PC-3 (cell line): ENCODE data around the gene ZNRF1. TPM values are rescaled to one million over a fixed set of nuclear protein-coding genes. Genes with fewer than 3 reads are reported as not detected.

Source experiments
- ATAC-seq: fragments of 200-7000 bp; cut with Tn5 transposase; 2 replicates; pipeline ENCODE4 v1.9.1; 2020; ENCODE audit warnings: mild to moderate bottlenecking, moderate library complexity
- BruUV-seq: library from RNA; stranded (reverse); fragments of 400-500 nt; replicated peaks from 2 replicates; lab custom pipeline; 2021; lab: Mats Ljungman, UMichigan
- CTCF ChIA-PET: fragments of 300-600 bp; sonication (Branson Sonifier 250); formaldehyde crosslinking; loops from one replicate; lab custom pipeline; 2022; ENCODE audit warnings: antibody characterized with exemption; lab: Charles Lee
- POLR2A ChIA-PET: fragments of 300-600 bp; sonication (Branson Sonifier 250); formaldehyde crosslinking; loops from one replicate; lab custom pipeline; 2022; ENCODE audit warnings: antibody characterized with exemption; ENCODE audit not compliant: unreplicated experiment; lab: Charles Lee
- DNase-seq: peaks from one replicate; pipeline ENCODE4 v3.0.0-alpha.2; 2015
- H2AFZ ChIP-seq: fragments of 300-600 bp; sonication (generic); 2 replicates; pipeline ENCODE4 v1.6.0; 2016; ENCODE audit warnings: antibody characterized with exemption, low read length
- H3F3A ChIP-seq: fragments of 300-600 bp; sonication (generic); one replicate; pipeline ENCODE4 v1.6.0; 2017; ENCODE audit warnings: antibody characterized with exemption, low read length, control low read depth, mild to moderate bottlenecking; ENCODE audit not compliant: unreplicated experiment
- H3K27ac ChIP-seq: fragments of 300-600 bp; sonication (generic); 2 replicates; pipeline ENCODE4 v1.5.1; 2016; ENCODE audit warnings: mild to moderate bottlenecking, low read length
- H3K27me3 ChIP-seq: fragments of 300-600 bp; sonication (generic); 2 replicates; pipeline ENCODE4 v1.6.1; 2016; ENCODE audit warnings: low read length, mixed read lengths
- H3K36me3 ChIP-seq: fragments of 300-600 bp; sonication (generic); 2 replicates; pipeline ENCODE4 v1.6.1; 2016; ENCODE audit warnings: low read depth, mixed run types, low read length, mixed read lengths
- H3K4me1 ChIP-seq: fragments of 300-600 bp; sonication (generic); 2 replicates; pipeline ENCODE4 v1.5.1; 2016; ENCODE audit warnings: low read length; ENCODE audit not compliant: insufficient read depth
- H3K4me2 ChIP-seq: fragments of 300-600 bp; sonication (generic); 2 replicates; pipeline ENCODE4 v1.6.0; 2016; ENCODE audit warnings: low read length
- H3K4me3 ChIP-seq: fragments of 300-600 bp; sonication (generic); 2 replicates; pipeline ENCODE4 v1.5.1; 2016; ENCODE audit warnings: mild to moderate bottlenecking, low read length, mixed read lengths
- H3K79me2 ChIP-seq: fragments of 300-600 bp; sonication (generic); 2 replicates; pipeline ENCODE4 v1.6.1; 2017; ENCODE audit warnings: low read length, mixed read lengths
- H3K9ac ChIP-seq: fragments of 300-600 bp; sonication (generic); 2 replicates; pipeline ENCODE4 v1.6.0; 2016; ENCODE audit warnings: mild to moderate bottlenecking, low read length
- H3K9me2 ChIP-seq: fragments of 300-600 bp; sonication (generic); replicated peaks from 2 replicates; pipeline ENCODE4 v1.6.1; 2016; ENCODE audit warnings: mixed run types, low read length, mixed read lengths
- H3K9me3 ChIP-seq: fragments of 300-600 bp; sonication (generic); 2 replicates; pipeline ENCODE4 v1.6.1; 2016; ENCODE audit warnings: low read length, mixed read lengths
- H4K20me1 ChIP-seq: fragments of 300-600 bp; sonication (generic); 2 replicates; pipeline ENCODE4 v1.6.1; 2016; ENCODE audit warnings: low read length, mixed read lengths
- EZH2 ChIP-seq: fragments of 300-600 bp; sonication (generic); IDR thresholded peaks from one replicate; pipeline ENCODE4 v1.6.1; 2017; ENCODE audit warnings: antibody characterized with exemption, mild to moderate bottlenecking, low read length; ENCODE audit not compliant: unreplicated experiment
- EZH2phosphoT487 ChIP-seq: fragments of 300-600 bp; sonication (generic); IDR thresholded peaks from 2 replicates; pipeline ENCODE4 v1.6.1; 2018; ENCODE audit warnings: mild to moderate bottlenecking, antibody characterized with exemption, low read length, borderline replicate concordance
- intact Hi-C: fragments of 100-400 bp; cut with micrococcal nuclease; formaldehyde crosslinking; loops from 2 replicates; pipeline ENCODE4 v1.9.0; 2023
- total RNA-seq: library from RNA; depleted of rRNA; stranded (reverse); fragments of >200 nt; gene quantifications from 2 replicates; pipeline ENCODE4 v1.2.3, GENCODE V29; 2014
- TF ChIP-seq, protein P1 (sequence below): fragments of 300-600 bp; sonication (generic); conservative IDR thresholded peaks from 2 replicates; pipeline ENCODE4 v1.5.1; 2017; ENCODE audit warnings: antibody characterized with exemption, low read depth, mild to moderate bottlenecking, low read length

The ZNRF1 gene
- total RNA-seq, 1 experiment from 2014 or later: 60.4 TPM

DNA sequence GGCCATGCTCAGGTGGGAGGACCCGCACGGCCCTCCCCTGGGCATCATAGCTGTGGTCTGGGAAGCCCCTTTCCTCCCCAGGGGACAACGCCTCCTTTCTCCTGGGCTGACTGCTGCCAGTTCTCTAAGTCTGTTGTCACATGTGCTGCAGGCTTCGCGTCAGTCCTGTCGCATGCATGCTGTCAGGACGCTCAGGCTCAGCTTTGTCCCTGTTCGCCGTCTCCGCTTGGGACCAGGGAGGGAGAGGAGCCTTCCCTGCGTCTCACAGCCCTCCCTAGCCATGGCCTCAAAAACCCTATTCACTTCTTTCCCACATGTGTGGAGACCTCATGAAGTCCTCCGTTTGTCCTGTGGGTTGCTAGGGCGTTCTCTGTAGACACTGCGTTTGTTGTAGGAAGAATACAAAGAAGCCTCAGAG lies 96.4 kb downstream of the ZNRF1 start:
- H3K4me3 ChIP-seq: no peak overlapping the region
- no peak overlapping the region for H2AFZ ChIP-seq
- no peaks in the 10 kb centered on the region for H3F3A ChIP-seq
- no peaks in the 10 kb centered on the region for H3K9me2 ChIP-seq
- no peaks in the 10 kb centered on the region for H3K9me3 ChIP-seq
- intact Hi-C loops: no loop called here
- H3K4me1 ChIP-seq: peaks cover 26% of the 10 kb centered on the region
- TF ChIP-seq EZH2 (no peak), EZH2phosphoT487 (no peak)
- TF ChIP-seq, protein P1, sequence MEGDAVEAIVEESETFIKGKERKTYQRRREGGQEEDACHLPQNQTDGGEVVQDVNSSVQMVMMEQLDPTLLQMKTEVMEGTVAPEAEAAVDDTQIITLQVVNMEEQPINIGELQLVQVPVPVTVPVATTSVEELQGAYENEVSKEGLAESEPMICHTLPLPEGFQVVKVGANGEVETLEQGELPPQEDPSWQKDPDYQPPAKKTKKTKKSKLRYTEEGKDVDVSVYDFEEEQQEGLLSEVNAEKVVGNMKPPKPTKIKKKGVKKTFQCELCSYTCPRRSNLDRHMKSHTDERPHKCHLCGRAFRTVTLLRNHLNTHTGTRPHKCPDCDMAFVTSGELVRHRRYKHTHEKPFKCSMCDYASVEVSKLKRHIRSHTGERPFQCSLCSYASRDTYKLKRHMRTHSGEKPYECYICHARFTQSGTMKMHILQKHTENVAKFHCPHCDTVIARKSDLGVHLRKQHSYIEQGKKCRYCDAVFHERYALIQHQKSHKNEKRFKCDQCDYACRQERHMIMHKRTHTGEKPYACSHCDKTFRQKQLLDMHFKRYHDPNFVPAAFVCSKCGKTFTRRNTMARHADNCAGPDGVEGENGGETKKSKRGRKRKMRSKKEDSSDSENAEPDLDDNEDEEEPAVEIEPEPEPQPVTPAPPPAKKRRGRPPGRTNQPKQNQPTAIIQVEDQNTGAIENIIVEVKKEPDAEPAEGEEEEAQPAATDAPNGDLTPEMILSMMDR: no peak
- no peak for DNase-seq
- H3K27me3 ChIP-seq: no peaks in the 10 kb centered on the region
- H3K36me3 ChIP-seq: no peaks in the 10 kb centered on the region
- no TSS peak for BruUV-seq
- ChIA-PET POLR2A (no interaction called here), CTCF (no interaction called here)
- no peaks in the 10 kb centered on the region for H4K20me1 ChIP-seq
- H3K27ac ChIP-seq: no peak overlapping the region
- ATAC-seq: no peak
- H3K79me2 ChIP-seq: peaks cover 26% of the 10 kb centered on the region
- no peak overlapping the region for H3K9ac ChIP-seq
- no peak overlapping the region for H3K4me2 ChIP-seq

DNA sequence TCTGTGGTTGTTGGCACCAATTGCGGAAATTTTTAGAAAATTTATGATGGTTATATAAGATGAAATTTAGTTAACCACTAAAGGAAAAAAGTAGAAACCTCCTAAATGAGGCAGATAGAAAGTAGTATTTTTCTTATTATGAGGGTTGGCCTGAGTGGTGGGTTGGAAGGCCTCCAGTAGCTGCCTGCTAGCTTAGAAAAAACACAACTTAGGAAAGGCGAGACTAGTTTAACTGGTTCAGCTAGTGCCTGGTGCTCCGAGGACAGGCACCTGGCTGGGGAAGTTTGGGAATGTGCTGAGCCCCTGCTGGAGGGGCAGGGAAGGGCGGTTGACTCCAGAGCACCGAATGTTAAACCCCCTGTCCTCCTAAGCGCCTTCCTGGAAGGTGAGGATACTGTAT lies 97.8 kb downstream of the ZNRF1 start:
- Histone ChIP-seq H3K4me1 (peaks cover 18% of the 10 kb centered on the region), H3K36me3 (no peaks in the 10 kb centered on the region), H2AFZ (no peak overlapping the region), H3K9ac (no peak overlapping the region), H3K4me2 (peak overlapping the region; percentile 46), H4K20me1 (no peaks in the 10 kb centered on the region), H3F3A (no peaks in the 10 kb centered on the region), H3K9me3 (no peaks in the 10 kb centered on the region), H3K27me3 (no peaks in the 10 kb centered on the region), H3K4me3 (no peak overlapping the region), H3K79me2 (peaks cover 12% of the 10 kb centered on the region), H3K9me2 (no peaks in the 10 kb centered on the region), H3K27ac (peak overlapping the region; percentile 29)
- TF ChIP-seq EZH2phosphoT487: no peak
- TF ChIP-seq EZH2: no peak
- TF ChIP-seq, protein P1: peak; percentile 61
- intact Hi-C loops: no loop called here
- POLR2A ChIA-PET: no interaction called here
- BruUV-seq: no TSS peak
- CTCF ChIA-PET: interaction anchor here (0.9 kb wide), 1 partner anchor 27 kb away, joined by 3 read pairs; no protein-coding TSS in a partner anchor
- ATAC-seq: peak; percentile 78
- DNase-seq: peak; percentile 90

DNA sequence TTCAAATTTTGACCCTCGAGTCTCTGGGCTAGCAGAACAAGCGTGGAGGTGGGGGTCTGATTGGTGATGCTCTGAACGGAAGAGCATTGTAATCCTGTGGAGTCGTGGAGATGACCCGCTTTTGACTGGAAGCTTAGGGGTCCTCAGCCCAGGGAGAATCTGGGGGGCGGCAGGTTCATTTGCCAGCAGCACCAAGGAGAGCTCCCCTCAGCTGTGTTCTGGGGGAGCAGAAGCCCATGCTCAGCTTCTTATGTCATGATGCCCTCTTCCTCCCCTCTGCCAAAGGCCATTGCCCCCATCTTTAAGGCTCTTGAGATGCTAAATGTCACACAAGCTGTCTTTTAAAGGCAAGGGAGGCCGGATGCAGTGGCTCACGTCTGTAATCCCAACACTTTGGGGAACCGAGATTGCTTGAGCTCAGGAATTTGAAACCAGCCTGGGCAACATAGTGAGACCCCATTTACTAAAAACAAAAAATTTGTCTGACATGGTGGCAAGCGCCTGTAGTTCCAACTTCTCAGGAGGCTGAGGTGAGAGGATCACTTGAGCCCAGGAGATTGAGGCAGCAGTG lies 98.5 kb downstream of the ZNRF1 start:
- no peaks in the 10 kb centered on the region for H3K9me3 ChIP-seq
- TF ChIP-seq, protein P1: no peak
- ATAC-seq (no peak), DNase-seq (no peak)
- intact Hi-C loops: no loop called here
- H3K4me2 ChIP-seq: peak overlapping the region; percentile 46
- H3K36me3 ChIP-seq: no peaks in the 10 kb centered on the region
- no peaks in the 10 kb centered on the region for H3F3A ChIP-seq
- H3K9me2 ChIP-seq: no peaks in the 10 kb centered on the region
- H3K4me1 ChIP-seq: peaks cover 18% of the 10 kb centered on the region
- H3K9ac ChIP-seq: no peak overlapping the region
- no peaks in the 10 kb centered on the region for H3K27me3 ChIP-seq
- no peak overlapping the region for H3K4me3 ChIP-seq
- H4K20me1 ChIP-seq: no peaks in the 10 kb centered on the region
- peak overlapping the region; percentile 26; the same call in 1 of the 2 replicates for H3K27ac ChIP-seq
- ChIA-PET CTCF (no interaction called here), POLR2A (no interaction called here)
- H2AFZ ChIP-seq: no peak overlapping the region
- no TSS peak for BruUV-seq
- H3K79me2 ChIP-seq: peaks cover 11% of the 10 kb centered on the region
